ENCODE results near the gene SLC7A7. TPM values are rescaled to one million over a fixed set of nuclear protein-coding genes. Genes with fewer than 3 reads are reported as not detected.
"Not testable (repeated sequence)": the region's sequence is repeated elsewhere in the genome, so short reads cannot be mapped to it uniquely, and the experiment has no call there.

SLC7A7 gene
- polyA plus RNA-seq, 1 donor, result 660 TPM

DNA sequence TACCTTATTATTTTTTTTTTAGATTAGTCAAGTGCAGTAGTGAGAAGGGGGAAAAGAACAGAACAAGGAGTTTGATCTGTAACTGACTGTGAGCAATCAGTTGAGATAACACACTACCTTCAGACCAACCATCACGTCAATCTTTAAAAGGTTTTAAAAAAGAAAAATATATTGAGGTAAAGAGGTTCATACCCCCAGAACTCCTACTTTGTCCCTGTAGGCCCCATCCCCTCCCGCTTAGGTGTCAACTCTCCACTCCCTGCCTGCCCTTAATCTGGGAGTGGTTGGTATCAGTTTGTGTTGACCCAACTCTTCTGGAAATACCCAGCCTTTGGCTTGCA lies 37.3 kb upstream of the SLC7A7 start:
- H3K4me1 ChIP-seq (ENCODE audit: control insufficient read depth, insufficient read depth, low read length), result peaks cover 52% of the 10 kb centered on the region
- H3K9me3 ChIP-seq (ENCODE audit: control insufficient read depth, low read depth, low read length), result peaks cover 2% of the 10 kb centered on the region
- WGBS (ENCODE audit: insufficient coverage, low lambda C conversion rate), result no CpG with 5 or more reads among the region's 2 CpGs
- no peak overlapping the region for H3K4me3 ChIP-seq (ENCODE audit: low read length)
- peak overlapping the region; percentile 92 for H3K27ac ChIP-seq (ENCODE audit: low read length)
- DNase-seq, result no peak
- no peaks in the 10 kb centered on the region for H3K27me3 ChIP-seq (ENCODE audit: control insufficient read depth, insufficient read depth, low read length)
- no peaks in the 10 kb centered on the region for H3K36me3 ChIP-seq (ENCODE audit: control insufficient read depth, insufficient read depth, low read length)

DNA sequence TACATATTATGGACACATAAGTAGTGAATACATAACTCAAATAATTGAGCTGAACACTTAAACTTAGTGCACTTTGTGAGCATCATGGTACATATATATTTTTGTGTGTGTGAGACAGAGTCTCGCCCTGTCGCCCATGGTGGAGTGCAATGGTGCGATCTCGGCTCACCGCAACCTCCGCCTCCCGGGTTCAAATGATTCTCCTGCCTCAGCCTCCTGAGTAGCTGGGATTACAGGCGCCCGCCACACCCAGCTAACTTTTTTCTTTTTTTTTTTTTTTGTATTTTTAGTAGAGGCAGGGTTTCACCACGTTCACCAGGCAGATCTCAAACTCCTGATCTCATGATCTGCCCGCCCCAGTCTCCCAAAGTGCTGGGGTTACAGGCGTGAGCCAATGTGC lies 36.9 kb upstream of the SLC7A7 start:
- no CpG with 5 or more reads among the region's 12 CpGs for WGBS (ENCODE audit: insufficient coverage, low lambda C conversion rate)
- H3K4me3 ChIP-seq (ENCODE audit: low read length); DNase-seq; H3K36me3 ChIP-seq (ENCODE audit: control insufficient read depth, insufficient read depth, low read length); H3K27me3 ChIP-seq (ENCODE audit: control insufficient read depth, insufficient read depth, low read length); H3K9me3 ChIP-seq (ENCODE audit: control insufficient read depth, low read depth, low read length): not testable (repeated sequence)
- H3K27ac ChIP-seq (ENCODE audit: low read length), result peak overlapping the region; percentile 92
- peaks cover 52% of the 10 kb centered on the region for H3K4me1 ChIP-seq (ENCODE audit: control insufficient read depth, insufficient read depth, low read length)

DNA sequence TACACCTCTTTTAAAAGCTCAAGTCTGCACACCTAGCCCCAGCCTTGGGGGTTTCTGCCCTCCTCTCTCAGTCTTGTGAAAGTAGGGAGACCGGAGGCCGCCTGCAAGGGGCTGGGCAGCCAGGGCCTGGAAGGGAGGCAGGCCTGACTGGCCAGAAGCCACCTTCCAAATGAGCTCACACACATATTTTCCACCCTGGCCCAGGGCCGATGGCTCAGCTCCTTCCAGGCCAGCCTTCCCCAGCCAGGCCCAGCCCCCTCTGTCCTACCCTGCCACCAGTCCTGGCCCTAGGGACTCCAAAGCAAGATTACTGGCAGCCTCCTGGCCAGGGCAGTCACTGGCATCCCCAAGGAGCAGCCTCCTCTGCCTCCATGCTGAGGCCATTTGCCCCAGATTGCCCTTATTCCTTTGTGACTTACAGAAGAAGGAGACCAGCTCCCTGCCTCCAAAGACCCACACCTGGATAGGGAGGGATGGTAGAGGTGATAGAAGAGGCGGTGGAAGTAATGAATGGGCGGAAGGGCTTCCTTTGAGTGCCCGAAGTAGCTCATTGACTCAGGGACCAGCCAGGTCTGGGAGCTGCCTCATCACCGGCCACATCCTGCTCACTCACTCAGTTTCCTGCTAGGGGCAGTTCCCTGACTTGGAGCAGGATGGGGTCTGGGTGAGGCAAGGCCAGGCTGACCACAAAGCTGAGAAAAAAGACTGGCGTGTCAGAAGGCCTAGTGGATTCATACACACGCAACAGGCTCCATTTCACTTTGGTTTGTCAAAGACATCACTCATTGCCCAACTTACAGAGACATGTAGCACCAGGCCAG lies 35.9 kb upstream of the SLC7A7 start:
- peaks cover 52% of the 10 kb centered on the region for H3K4me1 ChIP-seq (ENCODE audit: control insufficient read depth, insufficient read depth, low read length)
- peak overlapping the region; percentile 92 for H3K27ac ChIP-seq (ENCODE audit: low read length)
- no peaks in the 10 kb centered on the region for H3K27me3 ChIP-seq (ENCODE audit: control insufficient read depth, insufficient read depth, low read length)
- H3K4me3 ChIP-seq (ENCODE audit: low read length), result no peak overlapping the region
- no peak for DNase-seq
- peaks cover 8% of the 10 kb centered on the region for H3K36me3 ChIP-seq (ENCODE audit: control insufficient read depth, insufficient read depth, low read length)
- WGBS (ENCODE audit: insufficient coverage, low lambda C conversion rate), result no CpG with 5 or more reads among the region's 9 CpGs
- H3K9me3 ChIP-seq (ENCODE audit: control insufficient read depth, low read depth, low read length), result no peaks in the 10 kb centered on the region

DNA sequence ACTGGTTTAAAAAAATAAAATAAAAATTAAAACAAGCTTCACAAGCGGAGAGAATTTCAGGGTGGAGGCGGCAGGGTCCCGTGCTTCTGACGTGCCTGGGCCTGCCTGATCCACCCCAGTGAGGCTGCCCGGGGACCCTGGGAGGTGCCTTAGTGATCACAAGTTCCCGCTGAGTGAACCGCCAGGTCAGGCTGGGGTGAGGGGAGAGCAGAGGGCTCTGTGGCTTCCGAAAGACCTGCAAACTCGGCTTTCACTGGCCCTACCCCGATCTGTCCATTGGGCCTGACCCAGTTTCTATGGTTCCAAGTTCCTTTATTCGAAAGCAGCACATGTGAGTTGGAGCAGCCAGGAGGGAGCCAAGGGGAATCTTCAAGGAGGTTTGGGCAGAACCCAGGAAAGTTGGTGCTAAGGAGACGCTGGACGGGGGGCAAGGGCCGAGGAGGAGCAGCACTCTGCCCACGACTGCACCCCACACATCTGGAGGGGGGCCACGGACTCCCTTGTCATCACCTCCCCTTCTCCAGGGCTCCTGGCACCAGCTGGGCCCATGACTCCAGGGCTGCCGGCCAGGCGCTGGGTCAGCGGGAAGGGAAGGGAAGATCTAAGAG lies 34.1 kb upstream of the SLC7A7 start:
- DNase-seq, result no peak
- peaks cover 44% of the 10 kb centered on the region for H3K4me1 ChIP-seq (ENCODE audit: control insufficient read depth, insufficient read depth, low read length)

DNA sequence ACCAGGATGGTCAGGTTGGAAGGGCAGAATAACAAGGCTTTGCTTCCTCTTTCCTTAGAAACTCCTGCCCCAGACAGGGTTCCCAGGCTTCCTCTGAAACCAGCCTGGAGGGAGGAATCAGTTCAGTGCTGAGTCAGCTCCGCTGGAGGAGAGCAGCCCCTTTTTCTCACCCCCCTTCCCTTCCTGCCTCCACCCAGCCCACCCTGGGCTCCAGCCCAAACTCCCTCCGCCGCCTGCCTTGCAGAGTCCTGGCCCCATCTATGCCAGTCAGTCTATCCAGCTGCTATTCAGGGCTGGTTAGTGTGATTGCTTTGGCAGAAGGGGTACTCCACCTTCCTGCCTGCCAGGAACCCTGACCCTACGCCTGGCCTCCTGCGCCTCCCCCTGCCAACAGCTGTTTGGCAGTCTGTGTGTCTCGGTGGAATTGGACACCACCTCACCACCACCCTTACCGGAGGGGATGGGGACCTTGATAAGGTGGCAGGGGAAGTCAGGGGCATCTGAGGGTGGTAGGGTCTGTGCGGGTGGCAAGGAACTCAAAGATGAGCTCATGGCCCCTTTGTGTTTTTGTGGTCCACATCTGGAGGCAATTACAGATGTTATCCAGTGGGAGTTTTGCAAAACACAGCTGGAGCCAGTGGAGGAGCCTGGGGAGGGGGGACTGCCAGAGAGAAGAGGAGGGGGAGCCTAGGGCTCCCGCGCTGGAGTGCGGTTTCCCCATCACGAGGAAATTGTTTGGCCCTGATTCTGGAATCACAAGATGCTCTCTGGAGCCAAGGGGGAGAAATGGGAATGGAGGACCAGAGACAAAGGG lies 33.3 kb upstream of the SLC7A7 start:
- no CpG with 5 or more reads among the region's 12 CpGs for WGBS (ENCODE audit: insufficient coverage, low lambda C conversion rate)
- peak in 1 of 2 donors; percentile 57 for DNase-seq
- Histone ChIP-seq H3K4me3 (ENCODE audit: low read length) (no peak overlapping the region), H3K9me3 (ENCODE audit: control insufficient read depth, low read depth, low read length) (no peaks in the 10 kb centered on the region), H3K4me1 (ENCODE audit: control insufficient read depth, insufficient read depth, low read length) (peaks cover 42% of the 10 kb centered on the region), H3K27me3 (ENCODE audit: control insufficient read depth, insufficient read depth, low read length) (no peaks in the 10 kb centered on the region), H3K36me3 (ENCODE audit: control insufficient read depth, insufficient read depth, low read length) (peaks cover 34% of the 10 kb centered on the region), H3K27ac (ENCODE audit: low read length) (peak overlapping the region; percentile 50)

More for the DNA sequence above, 34.1 kb upstream of the SLC7A7 start:
- H3K27me3 ChIP-seq (ENCODE audit: control insufficient read depth, insufficient read depth, low read length), result no peaks in the 10 kb centered on the region
- peak overlapping the region; percentile 50 for H3K27ac ChIP-seq (ENCODE audit: low read length)
- no CpG with 5 or more reads among the region's 19 CpGs for WGBS (ENCODE audit: insufficient coverage, low lambda C conversion rate)
- no peak overlapping the region for H3K4me3 ChIP-seq (ENCODE audit: low read length)
- peaks cover 26% of the 10 kb centered on the region for H3K36me3 ChIP-seq (ENCODE audit: control insufficient read depth, insufficient read depth, low read length)
- H3K9me3 ChIP-seq (ENCODE audit: control insufficient read depth, low read depth, low read length), result no peaks in the 10 kb centered on the region

DNA sequence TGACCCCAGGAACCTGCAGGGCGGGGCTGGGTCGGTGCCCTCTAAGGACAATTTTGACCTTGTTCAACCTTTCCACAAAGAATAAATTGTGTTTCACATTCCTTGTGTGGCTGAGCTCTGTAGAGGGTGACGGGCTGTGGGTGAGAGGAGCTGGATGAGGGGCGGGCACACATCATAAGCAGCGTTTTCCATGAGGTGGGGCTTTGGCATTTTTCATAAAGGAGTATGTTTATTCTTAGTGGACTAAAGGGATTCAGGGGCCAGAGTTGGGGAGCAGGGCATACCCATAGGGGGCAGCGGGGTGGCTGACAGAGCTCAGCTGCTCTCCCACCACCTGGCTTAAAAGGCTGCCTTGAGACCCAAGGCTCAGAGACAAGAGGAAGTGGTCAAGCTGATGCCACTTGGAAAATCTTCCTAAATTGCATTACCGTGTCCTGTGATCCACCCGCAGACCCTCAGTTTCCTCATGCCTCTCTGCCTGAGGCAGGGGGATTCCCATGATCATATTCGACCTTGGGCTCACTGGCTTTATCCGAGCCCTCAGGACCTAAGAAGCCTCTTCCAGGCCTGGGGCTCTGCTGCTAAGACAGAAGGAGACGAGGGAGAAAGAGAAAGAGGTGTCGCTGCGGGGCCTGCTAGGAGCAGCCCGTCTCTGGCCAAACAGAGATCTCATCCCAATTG lies 32.6 kb upstream of the SLC7A7 start:
- Histone ChIP-seq H3K4me3 (ENCODE audit: low read length) (no peak overlapping the region), H3K27ac (ENCODE audit: low read length) (peak overlapping the region; percentile 50), H3K36me3 (ENCODE audit: control insufficient read depth, insufficient read depth, low read length) (peaks cover 41% of the 10 kb centered on the region), H3K9me3 (ENCODE audit: control insufficient read depth, low read depth, low read length) (no peaks in the 10 kb centered on the region), H3K27me3 (ENCODE audit: control insufficient read depth, insufficient read depth, low read length) (no peaks in the 10 kb centered on the region), H3K4me1 (ENCODE audit: control insufficient read depth, insufficient read depth, low read length) (peaks cover 36% of the 10 kb centered on the region)
- WGBS (ENCODE audit: insufficient coverage, low lambda C conversion rate), result no CpG with 5 or more reads among the region's 14 CpGs
- DNase-seq, result no peak

DNA sequence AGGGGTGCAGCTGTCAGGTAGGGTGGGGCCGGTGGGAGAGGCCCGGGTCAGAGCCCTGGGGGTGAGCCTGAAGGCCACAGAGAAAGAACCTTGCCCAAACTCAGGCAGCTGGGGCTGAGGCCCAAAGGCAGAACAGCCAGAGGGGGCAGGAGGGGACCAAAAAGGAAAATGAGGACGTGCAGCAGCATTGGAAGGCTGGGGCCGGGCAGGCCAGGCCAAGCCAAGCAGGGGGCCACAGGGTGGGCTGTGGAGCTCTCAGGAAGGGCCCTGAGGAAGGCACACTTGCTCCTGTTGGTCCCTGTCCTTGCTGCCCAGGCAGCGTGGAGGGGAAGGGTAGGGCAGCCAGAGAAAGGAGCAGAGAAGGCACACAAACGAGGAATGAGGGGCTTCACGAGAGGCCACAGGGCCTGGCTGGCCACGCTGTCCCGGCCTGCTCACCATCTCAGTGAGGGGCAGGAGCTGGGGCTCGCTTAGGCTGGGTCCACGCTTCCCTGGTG lies 31.6 kb upstream of the SLC7A7 start:
- no peaks in the 10 kb centered on the region for H3K9me3 ChIP-seq (ENCODE audit: control insufficient read depth, low read depth, low read length)
- H3K4me1 ChIP-seq (ENCODE audit: control insufficient read depth, insufficient read depth, low read length), result peaks cover 27% of the 10 kb centered on the region
- WGBS (ENCODE audit: insufficient coverage, low lambda C conversion rate), result no CpG with 5 or more reads among the region's 11 CpGs
- H3K27ac ChIP-seq (ENCODE audit: low read length), result no peak overlapping the region
- H3K36me3 ChIP-seq (ENCODE audit: control insufficient read depth, insufficient read depth, low read length), result peaks cover 51% of the 10 kb centered on the region
- H3K4me3 ChIP-seq (ENCODE audit: low read length), result no peak overlapping the region
- DNase-seq, result no peak
- no peaks in the 10 kb centered on the region for H3K27me3 ChIP-seq (ENCODE audit: control insufficient read depth, insufficient read depth, low read length)

DNA sequence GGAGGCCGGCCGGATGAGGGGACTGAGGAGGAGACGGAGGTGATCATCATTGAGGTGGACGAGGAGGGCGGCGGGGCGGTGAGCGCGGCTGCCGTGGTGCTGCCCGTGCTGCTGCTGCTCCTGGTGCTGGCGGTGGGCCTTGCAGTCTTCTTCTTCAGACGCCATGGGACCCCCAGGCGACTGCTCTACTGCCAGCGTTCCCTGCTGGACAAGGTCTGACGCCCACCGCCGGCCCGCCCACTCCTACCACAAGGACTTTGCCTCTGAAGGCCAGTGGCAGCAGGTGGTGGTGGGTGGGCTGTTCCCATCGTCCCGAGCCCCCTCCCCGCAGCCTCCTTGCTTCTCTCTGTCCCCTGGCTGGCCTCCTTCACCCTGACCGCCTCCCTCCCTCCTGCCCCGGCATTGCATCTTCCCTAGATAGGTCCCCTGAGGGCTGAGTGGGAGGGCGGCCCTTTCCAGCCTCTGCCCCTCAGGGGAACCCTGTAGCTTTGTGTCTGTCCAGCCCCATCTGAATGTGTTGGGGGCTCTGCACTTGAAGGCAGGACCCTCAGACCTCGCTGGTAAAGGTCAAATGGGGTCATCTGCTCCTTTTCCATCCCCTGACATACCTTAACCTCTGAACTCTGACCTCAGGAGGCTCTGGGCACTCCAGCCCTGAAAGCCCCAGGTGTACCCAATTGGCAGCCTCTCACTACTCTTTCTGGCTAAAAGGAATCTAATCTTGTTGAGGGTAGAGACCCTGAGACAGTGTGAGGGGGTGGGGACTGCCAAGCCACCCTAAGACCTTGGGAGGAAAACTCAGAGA lies 30.8 kb upstream of the SLC7A7 start:
- H3K4me3 ChIP-seq (ENCODE audit: low read length), result no peak overlapping the region
- H3K4me1 ChIP-seq (ENCODE audit: control insufficient read depth, insufficient read depth, low read length), result peaks cover 19% of the 10 kb centered on the region
- WGBS (ENCODE audit: insufficient coverage, low lambda C conversion rate), result no CpG with 5 or more reads among the region's 26 CpGs
- DNase-seq, result no peak
- peaks cover 59% of the 10 kb centered on the region for H3K36me3 ChIP-seq (ENCODE audit: control insufficient read depth, insufficient read depth, low read length)
- H3K27ac ChIP-seq (ENCODE audit: low read length), result no peak overlapping the region
- no peaks in the 10 kb centered on the region for H3K9me3 ChIP-seq (ENCODE audit: control insufficient read depth, low read depth, low read length)
- no peaks in the 10 kb centered on the region for H3K27me3 ChIP-seq (ENCODE audit: control insufficient read depth, insufficient read depth, low read length)

DNA sequence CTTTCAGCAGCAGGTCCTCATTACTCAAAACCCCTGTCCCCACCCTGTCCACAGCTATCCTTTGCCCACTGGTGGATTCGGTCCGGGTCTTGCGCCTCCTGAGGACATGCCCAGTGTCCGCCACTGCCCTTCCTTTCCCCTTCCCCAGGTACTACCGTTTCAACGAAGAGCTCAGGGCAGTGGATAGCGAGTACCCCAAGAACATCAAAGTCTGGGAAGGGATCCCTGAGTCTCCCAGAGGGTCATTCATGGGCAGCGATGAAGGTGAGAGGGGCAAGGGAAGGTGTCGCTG lies 29.8 kb upstream of the SLC7A7 start:
- no peak for DNase-seq
- 80% methylated on average over 1 of the region's 9 CpGs for WGBS (ENCODE audit: insufficient coverage, low lambda C conversion rate)
- H3K4me1 ChIP-seq (ENCODE audit: control insufficient read depth, insufficient read depth, low read length), result peaks cover 13% of the 10 kb centered on the region
- no peaks in the 10 kb centered on the region for H3K9me3 ChIP-seq (ENCODE audit: control insufficient read depth, low read depth, low read length)
- H3K36me3 ChIP-seq (ENCODE audit: control insufficient read depth, insufficient read depth, low read length), result peaks cover 64% of the 10 kb centered on the region
- no peak overlapping the region for H3K4me3 ChIP-seq (ENCODE audit: low read length)
- H3K27me3 ChIP-seq (ENCODE audit: control insufficient read depth, insufficient read depth, low read length), result no peaks in the 10 kb centered on the region
- H3K27ac ChIP-seq (ENCODE audit: low read length), result no peak overlapping the region
